Measurements from ENCODE around the gene IGF2BP2.
"Not testable (repeated sequence)": the region's sequence is repeated elsewhere in the genome, so short reads cannot be mapped to it uniquely, and the experiment has no call there.

Gene IGF2BP2

DNA sequence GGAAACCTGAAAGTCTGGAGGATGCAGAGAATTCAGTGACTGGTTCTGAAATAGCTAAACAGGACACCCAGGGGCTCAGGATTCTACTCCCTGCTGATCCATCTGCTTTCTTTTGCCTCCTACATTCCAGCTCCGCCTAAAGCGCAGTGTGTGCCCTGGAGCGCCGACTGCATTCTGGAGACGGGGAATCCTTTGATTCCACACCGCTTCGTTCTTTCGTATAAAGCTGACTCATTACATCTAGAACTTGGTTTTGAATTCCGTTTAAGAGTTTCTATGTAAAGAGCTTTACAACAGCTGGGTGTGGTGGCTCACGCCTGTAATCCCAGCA is 177.0 kb downstream of the IGF2BP2 start:
- H3K27ac ChIP-seq (ENCODE audit: insufficient read depth, low read depth, low read length, poor library complexity, severe bottlenecking), result no peak overlapping the region
- no peaks in the 10 kb centered on the region for H3K27me3 ChIP-seq (ENCODE audit: control insufficient read depth, insufficient read depth, low read length, poor library complexity, severe bottlenecking)
- 96 to 97% methylated on average over 10 of the region's 10 CpGs for WGBS, 2 experiments
- H3K4me3 ChIP-seq (ENCODE audit: insufficient read depth, low read depth, low read length), result no peak overlapping the region
- peaks cover 23% of the 10 kb centered on the region for H3K4me1 ChIP-seq (ENCODE audit: control insufficient read depth, insufficient read depth, low read length)
- no peaks in the 10 kb centered on the region for H3K9me3 ChIP-seq (ENCODE audit: control insufficient read depth, low read length)
- H3K36me3 ChIP-seq (ENCODE audit: control insufficient read depth, insufficient read depth, low read length), result peaks cover 37% of the 10 kb centered on the region

GRCh38 chr3:185647134-185647879 is 177.5 kb downstream of the IGF2BP2 start:
- Histone ChIP-seq H3K36me3 (ENCODE audit: control insufficient read depth, insufficient read depth, low read length) (peaks cover 32% of the 10 kb centered on the region), H3K27me3 (ENCODE audit: control insufficient read depth, insufficient read depth, low read length, poor library complexity, severe bottlenecking) (no peaks in the 10 kb centered on the region), H3K4me1 (ENCODE audit: control insufficient read depth, insufficient read depth, low read length) (peaks cover 23% of the 10 kb centered on the region), H3K4me3 (ENCODE audit: insufficient read depth, low read depth, low read length) (no peak overlapping the region), H3K27ac (ENCODE audit: insufficient read depth, low read depth, low read length, poor library complexity, severe bottlenecking) (no peak overlapping the region), H3K9me3 (ENCODE audit: control insufficient read depth, low read length) (no peaks in the 10 kb centered on the region)
- 92% methylated on average over 19 of the region's 19 CpGs for WGBS, 2 experiments

- WGBS, 2 experiments, result 76 to 78% methylated on average over 14 of the region's 14 CpGs
- Histone ChIP-seq H3K36me3 (ENCODE audit: control insufficient read depth, insufficient read depth, low read length) (peaks cover 28% of the 10 kb centered on the region), H3K9me3 (ENCODE audit: control insufficient read depth, low read length) (no peaks in the 10 kb centered on the region), H3K4me1 (ENCODE audit: control insufficient read depth, insufficient read depth, low read length) (peaks cover 23% of the 10 kb centered on the region), H3K27me3 (ENCODE audit: control insufficient read depth, insufficient read depth, low read length, poor library complexity, severe bottlenecking) (no peaks in the 10 kb centered on the region), H3K4me3 (ENCODE audit: insufficient read depth, low read depth, low read length) (no peak overlapping the region), H3K27ac (ENCODE audit: insufficient read depth, low read depth, low read length, poor library complexity, severe bottlenecking) (no peak overlapping the region)
Measured at GRCh38 chr3:185646382-185647133, 178.3 kb downstream of the IGF2BP2 start.

- peaks cover 28% of the 10 kb centered on the region for H3K36me3 ChIP-seq (ENCODE audit: control insufficient read depth, insufficient read depth, low read length)
- no peak overlapping the region for H3K27ac ChIP-seq (ENCODE audit: insufficient read depth, low read depth, low read length, poor library complexity, severe bottlenecking)
- H3K4me1 ChIP-seq (ENCODE audit: control insufficient read depth, insufficient read depth, low read length), result peaks cover 23% of the 10 kb centered on the region
- H3K9me3 ChIP-seq (ENCODE audit: control insufficient read depth, low read length), result no peaks in the 10 kb centered on the region
- 73 to 79% methylated on average over 15 to 16 of the region's 16 CpGs for WGBS, 2 experiments
- no peak overlapping the region for H3K4me3 ChIP-seq (ENCODE audit: insufficient read depth, low read depth, low read length)
- H3K27me3 ChIP-seq (ENCODE audit: control insufficient read depth, insufficient read depth, low read length, poor library complexity, severe bottlenecking), result no peaks in the 10 kb centered on the region
Measured at GRCh38 chr3:185645596-185646381, 179.1 kb downstream of the IGF2BP2 start.

DNA sequence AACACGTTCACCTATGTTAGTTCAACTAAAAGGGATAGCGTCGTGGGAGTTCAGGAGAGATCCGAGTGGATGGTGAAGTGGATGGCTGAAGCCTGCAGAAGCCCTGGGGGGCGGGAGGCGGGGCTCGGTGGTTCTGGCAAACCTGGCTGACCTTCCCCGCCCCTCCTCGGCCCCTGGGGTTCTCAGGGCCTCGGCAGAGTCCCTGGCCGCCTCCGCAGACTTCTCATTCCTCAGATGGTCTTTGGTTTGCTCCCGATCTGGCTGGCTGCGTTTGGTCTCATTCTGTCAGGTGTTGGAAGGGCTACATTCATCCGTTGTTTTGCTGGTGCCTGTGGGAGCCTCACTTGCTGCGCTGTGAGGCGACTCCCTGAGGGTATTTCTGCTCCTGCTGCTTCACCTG is 179.7 kb downstream of the IGF2BP2 start:
- H3K9me3 ChIP-seq (ENCODE audit: control insufficient read depth, low read length); H3K4me3 ChIP-seq (ENCODE audit: insufficient read depth, low read depth, low read length); H3K27ac ChIP-seq (ENCODE audit: insufficient read depth, low read depth, low read length, poor library complexity, severe bottlenecking); H3K27me3 ChIP-seq (ENCODE audit: control insufficient read depth, insufficient read depth, low read length, poor library complexity, severe bottlenecking): not testable (repeated sequence)
- 83% methylated on average over 17 of the region's 17 CpGs for WGBS, 2 experiments
- peaks cover 28% of the 10 kb centered on the region for H3K36me3 ChIP-seq (ENCODE audit: control insufficient read depth, insufficient read depth, low read length)
- peaks cover 23% of the 10 kb centered on the region for H3K4me1 ChIP-seq (ENCODE audit: control insufficient read depth, insufficient read depth, low read length)

GRCh38 chr3:185640308-185640707 is 184.5 kb downstream of the IGF2BP2 start:
- no peaks in the 10 kb centered on the region for H3K4me1 ChIP-seq (ENCODE audit: control insufficient read depth, insufficient read depth, low read length)
- no peak overlapping the region for H3K4me3 ChIP-seq (ENCODE audit: insufficient read depth, low read depth, low read length)
- H3K27me3 ChIP-seq (ENCODE audit: control insufficient read depth, insufficient read depth, low read length, poor library complexity, severe bottlenecking), result no peaks in the 10 kb centered on the region
- 84 to 92% methylated on average over 2 of the region's 2 CpGs for WGBS, 2 experiments
- peak overlapping the region; percentile 40 for H3K27ac ChIP-seq (ENCODE audit: insufficient read depth, low read depth, low read length, poor library complexity, severe bottlenecking)
- peaks cover 9% of the 10 kb centered on the region for H3K36me3 ChIP-seq (ENCODE audit: control insufficient read depth, insufficient read depth, low read length)
- no peaks in the 10 kb centered on the region for H3K9me3 ChIP-seq (ENCODE audit: control insufficient read depth, low read length)

DNA sequence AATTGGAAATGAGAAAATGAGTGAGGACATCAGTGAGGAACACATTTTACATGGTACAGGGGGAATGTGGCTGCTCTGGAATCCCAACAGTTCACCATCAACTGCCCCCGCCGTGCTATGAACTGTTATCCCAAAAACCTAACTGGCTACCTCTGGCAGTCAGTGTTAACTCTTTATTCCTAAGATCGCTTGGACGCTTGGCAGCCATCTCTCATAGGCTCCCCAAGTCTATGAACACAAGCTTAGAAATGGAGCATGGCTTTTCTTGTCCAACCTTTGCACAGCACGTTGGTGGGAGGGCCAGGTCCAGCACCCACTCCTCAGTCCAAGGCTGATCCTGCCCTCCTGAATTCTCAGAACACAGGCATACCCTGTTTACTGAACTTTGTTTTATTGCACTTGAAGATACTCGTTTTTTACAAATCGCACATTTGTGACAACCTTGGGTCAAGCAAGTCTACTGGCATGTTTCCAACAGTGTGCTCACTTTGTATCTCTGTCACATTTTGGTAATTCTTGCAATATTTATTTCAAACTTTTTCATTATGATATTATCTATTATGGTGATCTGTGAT is 185.1 kb downstream of the IGF2BP2 start:
- Histone ChIP-seq H3K36me3 (ENCODE audit: control insufficient read depth, insufficient read depth, low read length) (peaks cover 8% of the 10 kb centered on the region), H3K9me3 (ENCODE audit: control insufficient read depth, low read length) (no peaks in the 10 kb centered on the region), H3K27ac (ENCODE audit: insufficient read depth, low read depth, low read length, poor library complexity, severe bottlenecking) (no peak overlapping the region), H3K27me3 (ENCODE audit: control insufficient read depth, insufficient read depth, low read length, poor library complexity, severe bottlenecking) (no peaks in the 10 kb centered on the region), H3K4me3 (ENCODE audit: insufficient read depth, low read depth, low read length) (no peak overlapping the region), H3K4me1 (ENCODE audit: control insufficient read depth, insufficient read depth, low read length) (no peaks in the 10 kb centered on the region)
- WGBS, 2 experiments, result 88 to 89% methylated on average over 7 of the region's 7 CpGs

DNA sequence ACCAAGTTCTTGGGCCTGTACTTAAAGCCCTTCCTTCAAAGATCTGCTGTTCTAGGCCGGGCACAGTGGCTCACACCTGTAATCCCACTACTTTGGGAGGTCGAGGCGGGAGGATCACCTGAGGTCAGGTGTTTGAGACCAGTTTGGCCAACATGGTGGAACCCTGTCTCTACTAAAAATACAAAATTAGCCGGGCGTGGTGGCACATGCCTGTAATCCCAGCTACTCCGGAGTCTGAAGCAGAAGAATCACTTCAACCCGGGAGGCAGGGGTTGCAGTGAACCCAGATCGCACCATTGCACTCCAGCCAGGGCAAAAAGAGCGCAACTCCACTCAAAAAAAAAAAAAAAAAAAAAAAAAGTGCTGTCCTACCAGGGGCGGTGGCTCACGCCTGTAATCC is 186.2 kb downstream of the IGF2BP2 start:
- H3K4me1 ChIP-seq (ENCODE audit: control insufficient read depth, insufficient read depth, low read length); H3K27me3 ChIP-seq (ENCODE audit: control insufficient read depth, insufficient read depth, low read length, poor library complexity, severe bottlenecking); H3K9me3 ChIP-seq (ENCODE audit: control insufficient read depth, low read length); H3K27ac ChIP-seq (ENCODE audit: insufficient read depth, low read depth, low read length, poor library complexity, severe bottlenecking); H3K36me3 ChIP-seq (ENCODE audit: control insufficient read depth, insufficient read depth, low read length); H3K4me3 ChIP-seq (ENCODE audit: insufficient read depth, low read depth, low read length): not testable (repeated sequence)
- 91 to 93% methylated on average over 11 of the region's 11 CpGs for WGBS, 2 experiments

- Histone ChIP-seq H3K4me3 (ENCODE audit: insufficient read depth, low read depth, low read length) (no peak overlapping the region), H3K27me3 (ENCODE audit: control insufficient read depth, insufficient read depth, low read length, poor library complexity, severe bottlenecking) (no peaks in the 10 kb centered on the region), H3K9me3 (ENCODE audit: control insufficient read depth, low read length) (no peaks in the 10 kb centered on the region), H3K4me1 (ENCODE audit: control insufficient read depth, insufficient read depth, low read length) (no peaks in the 10 kb centered on the region), H3K27ac (ENCODE audit: insufficient read depth, low read depth, low read length, poor library complexity, severe bottlenecking) (no peak overlapping the region), H3K36me3 (ENCODE audit: control insufficient read depth, insufficient read depth, low read length) (no peaks in the 10 kb centered on the region)
- WGBS, 2 experiments, result 86 to 87% methylated on average over 3 of the region's 3 CpGs
Measured at GRCh38 chr3:185637388-185637787, 187.5 kb downstream of the IGF2BP2 start.

- no peak overlapping the region for H3K4me3 ChIP-seq (ENCODE audit: insufficient read depth, low read depth, low read length)
- 93 to 95% methylated on average over 4 of the region's 4 CpGs for WGBS, 2 experiments
- no peaks in the 10 kb centered on the region for H3K4me1 ChIP-seq (ENCODE audit: control insufficient read depth, insufficient read depth, low read length)
- no peak overlapping the region for H3K27ac ChIP-seq (ENCODE audit: insufficient read depth, low read depth, low read length, poor library complexity, severe bottlenecking)
- H3K36me3 ChIP-seq (ENCODE audit: control insufficient read depth, insufficient read depth, low read length), result no peaks in the 10 kb centered on the region
- no peaks in the 10 kb centered on the region for H3K27me3 ChIP-seq (ENCODE audit: control insufficient read depth, insufficient read depth, low read length, poor library complexity, severe bottlenecking)
- H3K9me3 ChIP-seq (ENCODE audit: control insufficient read depth, low read length), result no peaks in the 10 kb centered on the region
Measured at GRCh38 chr3:185632996-185633395, 191.8 kb downstream of the IGF2BP2 start.

Data from ectodermal cell (in vitro differentiated cells).